GM12878 (cell line): ENCODE measurements around the gene TEDC1. TPM values are rescaled to one million over a fixed set of nuclear protein-coding genes. Genes with fewer than 3 reads are reported as not detected.

Experiments
- ATAC-seq: fragments of 200-7000 bp; cut with Tn5 transposase; 3 replicates; pipeline ENCODE4 v1.9.1; 2020; ENCODE audit warnings: mild to moderate bottlenecking, moderate library complexity
- Bru-seq: library from RNA; stranded (reverse); fragments of 400-500 nt; gene quantifications from one replicate; lab custom pipeline; 2021; lab: Mats Ljungman, UMichigan
- BruChase-seq, 2 experiments: library from RNA; stranded (reverse); fragments of 400-500 nt; gene quantifications; one replicate each; lab custom pipeline; 2021; lab: Mats Ljungman, UMichigan
- BruUV-seq: library from RNA; stranded (reverse); fragments of 400-500 nt; replicated peaks from 2 replicates; lab custom pipeline; 2021; lab: Mats Ljungman, UMichigan
- CTCF ChIA-PET: fragments of 300-600 bp; sonication (Branson Sonifier 250); formaldehyde crosslinking; extraction: SDS; loops from one replicate; lab custom pipeline; 2021; ENCODE audit warnings: inconsistent platforms; lab: Yijun Ruan, JAX
- POLR2A ChIA-PET: fragments of 350-600 bp; formaldehyde crosslinking; extraction: SDS; loops from one replicate; lab custom pipeline; 2021; ENCODE audit warnings: inconsistent platforms; lab: Charles Lee
- RAD21 ChIA-PET: fragments of 300-600 bp; sonication (Branson Sonifier 250); formaldehyde crosslinking; loops from one replicate; lab custom pipeline; 2023; ENCODE audit warnings: antibody characterized with exemption; ENCODE audit not compliant: unreplicated experiment; lab: Charles Lee
- SMC1A ChIA-PET: fragments of 300-600 bp; sonication (Branson Sonifier 250); formaldehyde crosslinking; loops from one replicate; lab custom pipeline; 2023; ENCODE audit not compliant: unreplicated experiment, uncharacterized antibody; lab: Charles Lee
- DNase-seq: peaks from one replicate; pipeline ENCODE4 v3.0.0-alpha.2; 2011; ENCODE audit warnings: low read depth, low spot score
- FAIRE-seq: peaks from 3 replicates; lab custom pipeline; 2011; peaks lifted over from hg19 to GRCh38; lab: Jason Lieb, UNC
- H2AFZ ChIP-seq: 2 replicates; pipeline ENCODE4 v1.6.0; 2011; ENCODE audit warnings: low read depth, low read length, control low read depth; ENCODE audit not compliant: control insufficient read depth
- H3K27ac ChIP-seq: 2 replicates; pipeline ENCODE4 v1.5.1; 2011; ENCODE audit warnings: control low read depth; ENCODE audit not compliant: control insufficient read depth, insufficient read depth
- H3K27me3 ChIP-seq, 2 experiments: replicated peaks in 1 of 2; 2 replicates each; pipeline versions ENCODE4 v1.6.0 to v1.6.1; 2011; ENCODE audit warnings: low read length in 1 of 2; ENCODE audit not compliant: control insufficient read depth in 2 of 2, insufficient read depth in 2 of 2
- H3K36me3 ChIP-seq, 2 experiments: 2 replicates each; pipeline ENCODE4 v1.5.1; 2011; ENCODE audit warnings: low read length in 1 of 2; ENCODE audit not compliant: control insufficient read depth in 2 of 2, insufficient read depth in 2 of 2
- H3K4me1 ChIP-seq: 2 replicates; pipeline ENCODE4 v1.6.1; 2011; ENCODE audit warnings: mild to moderate bottlenecking, low read length, moderate library complexity, mixed read lengths; ENCODE audit not compliant: control insufficient read depth, insufficient read depth
- H3K4me2 ChIP-seq: 2 replicates; pipeline ENCODE4 v1.6.0; 2011; ENCODE audit warnings: control low read depth; ENCODE audit not compliant: control insufficient read depth, insufficient read depth
- H3K4me3 ChIP-seq: fragments of 200-600 bp; sonication (generic); 2 replicates; pipeline ENCODE4 v1.5.1; 2016
- H3K79me2 ChIP-seq: 2 replicates; pipeline ENCODE4 v1.6.0; 2011; ENCODE audit warnings: low read length; ENCODE audit not compliant: control insufficient read depth, insufficient read depth
- H3K9ac ChIP-seq: 2 replicates; pipeline ENCODE4 v1.8.0; 2011; ENCODE audit warnings: low read length, control low read depth, mixed read lengths; ENCODE audit not compliant: control insufficient read depth, insufficient read depth
- H3K9me3 ChIP-seq: replicated peaks from 3 replicates; pipeline ENCODE4 v1.5.1; 2011; ENCODE audit warnings: mild to moderate bottlenecking, low read length; ENCODE audit not compliant: control insufficient read depth, insufficient read depth
- H4K20me1 ChIP-seq: 2 replicates; pipeline ENCODE4 v1.6.0; 2011; ENCODE audit not compliant: control insufficient read depth, insufficient read depth
- ATF3 ChIP-seq: IDR thresholded peaks from 2 replicates; pipeline ENCODE4 v1.6.1; 2011; ENCODE audit warnings: low read depth, mild to moderate bottlenecking, low read length, moderate library complexity, borderline replicate concordance; ENCODE audit errors: extremely low read depth
- CBFB ChIP-seq: IDR thresholded peaks from 2 replicates; pipeline ENCODE4 v1.6.1; 2016; ENCODE audit warnings: antibody characterized with exemption, low read depth
- CEBPB ChIP-seq, 2 experiments: fragments of 150-350 bp in 1 of 2; IDR thresholded peaks; 2 replicates each; pipeline ENCODE4 v1.6.1; 2012 to 2014; ENCODE audit warnings: low read depth in 2 of 2, low read length in 2 of 2, borderline replicate concordance in 1 of 2, inconsistent platforms in 1 of 2
- CHD4 ChIP-seq: fragments of 200-600 bp; sonication (generic); IDR thresholded peaks from 2 replicates; pipeline ENCODE4 v1.6.1; 2016; ENCODE audit warnings: mild to moderate bottlenecking
- CREM ChIP-seq: IDR thresholded peaks from 2 replicates; pipeline ENCODE4 v1.6.1; 2014; ENCODE audit warnings: antibody characterized with exemption, low read depth
- E4F1 ChIP-seq: fragments of 450-650 bp; IDR thresholded peaks from 2 replicates; pipeline ENCODE4 v1.6.1; 2018; ENCODE audit warnings: borderline replicate concordance, mild to moderate bottlenecking; ENCODE audit not compliant: partially characterized antibody
- GATAD2B ChIP-seq: fragments of 450-650 bp; conservative IDR thresholded peaks from 2 replicates; pipeline ENCODE4 v1.6.1; 2017; ENCODE audit warnings: low read depth, mild to moderate bottlenecking, moderate library complexity
- MXI1 ChIP-seq: fragments of 150-350 bp; IDR thresholded peaks from 2 replicates; pipeline ENCODE4 v1.6.1; 2011; ENCODE audit warnings: low read depth, mild to moderate bottlenecking, inconsistent platforms, low read length, improper control_type of control experiment
- MYC ChIP-seq: IDR thresholded peaks from 2 replicates; pipeline ENCODE4 v1.6.1; 2011; ENCODE audit warnings: mild to moderate bottlenecking, low read length, moderate library complexity, inconsistent platforms; ENCODE audit not compliant: insufficient read depth, insufficient replicate concordance, insufficient read length, severe bottlenecking
- NR2C1 ChIP-seq: fragments of 450-650 bp; IDR thresholded peaks from 2 replicates; pipeline ENCODE4 v1.6.1; 2017; ENCODE audit warnings: antibody characterized with exemption, mild to moderate bottlenecking, moderate library complexity
- POLR2A ChIP-seq: IDR thresholded peaks from 2 replicates; pipeline ENCODE4 v1.6.1; 2011; ENCODE audit warnings: low read depth, mild to moderate bottlenecking, low read length
- POLR2AphosphoS5 ChIP-seq: IDR thresholded peaks from 2 replicates; pipeline ENCODE4 v1.6.1; 2011; ENCODE audit warnings: mild to moderate bottlenecking, low read length, inconsistent platforms
- SIN3A ChIP-seq: IDR thresholded peaks from 2 replicates; pipeline ENCODE4 v1.6.1; 2012; ENCODE audit warnings: low read depth, low read length, improper control_type of control experiment
- SP1 ChIP-seq: IDR thresholded peaks from one replicate; pipeline ENCODE4 v1.6.1; 2011; ENCODE audit warnings: low read depth, low read length
- USF1 ChIP-seq: IDR thresholded peaks from 2 replicates; pipeline ENCODE4 v1.6.1; 2011; ENCODE audit warnings: borderline replicate concordance, low read depth, mild to moderate bottlenecking, moderate library complexity, mixed read lengths, low read length; ENCODE audit not compliant: insufficient read depth; ENCODE audit errors: extremely low read length
- WGBS: methylation state at CpG from one replicate; pipeline ENCODE4 v1.1.6; 2016; ENCODE audit warnings: low lambda C conversion rate; ENCODE audit not compliant: insufficient replicate concordance, insufficient coverage; ENCODE audit errors: missing lambda C conversion rate; 5-methylcytosine and 5-hydroxymethylcytosine counted together
- in situ Hi-C: fragments of 300-500 bp; cut with MboI; formaldehyde crosslinking; loops from 9 replicates; pipeline ENCODE4 v1.14.3; 2018; ENCODE audit warnings: mixed read lengths
- intact Hi-C: fragments of 100-400 bp; cut with micrococcal nuclease; formaldehyde crosslinking; loops from one replicate; pipeline ENCODE4 v1.14.2; 2022; ENCODE audit not compliant: unreplicated experiment
- long read RNA-seq, 2 experiments: library from polyadenylated mRNA; unstranded; transcript quantifications; one replicate each; pipeline ENCODE4 v2.0.0, GENCODE V29; 2019 to 2020
- polyA minus RNA-seq, 3 experiments: library from RNA; depleted of rRNA, polyadenylated mRNA; stranded (reverse); fragments of >200 nt; gene quantifications; 2 replicates each; pipeline ENCODE4 v1.2.3, GENCODE V29; 2011
- polyA plus RNA-seq, 11 experiments: library from polyadenylated mRNA; depleted of rRNA in 4 of 11; unstranded in 6 of 11; stranded (reverse) in 5 of 11; fragments of >200 nt; fragmentation: Nextera tagmentation in 4 of 11; fragmentation: Illumina TruSeq in 1 of 11; extraction: Ambion mirVana in 4 of 11; extraction: Trizol in 1 of 11; gene quantifications; 1 replicate in 1 of 11; 2 replicates in 10 of 11; pipeline versions ENCODE4 v1.2.1 to v1.2.3, GENCODE V29; 2011 to 2016; ENCODE audit warnings: inconsistent platforms in 2 of 11, missing spikeins in 2 of 11, low read depth in 1 of 11
- total RNA-seq, 4 experiments: library from RNA; depleted of rRNA in 3 of 4; stranded (reverse); fragments of >200 nt in 3 of 4; fragmentation: Illumina TruSeq in 1 of 4; extraction: Trizol in 1 of 4; gene quantifications; 2 replicates each; pipeline versions ENCODE4 v1.2.1 to v1.2.3, GENCODE V29; 2013 to 2021

Gene TEDC1
- total RNA-seq (2013; cell fraction: nucleolus; rRNA removed): 15.3 and 19.0 TPM in 2 replicates
- total RNA-seq (2014; rRNA removed) (23.0 and 25.8 TPM in 2 replicates), total RNA-seq (2014; rRNA removed; fragmentation: Illumina TruSeq; extraction: Trizol) (2.9 and 5.1 TPM in 2 replicates), total RNA-seq (2021) (30.5 and 34.2 TPM in 2 replicates), polyA plus RNA-seq (2011; rRNA removed) (1.7 and 6.0 TPM in 2 replicates), polyA plus RNA-seq (2014; fragmentation: Illumina TruSeq; extraction: Trizol) (0.10 and 0.76 TPM in 2 replicates), polyA plus RNA-seq (2014; fragmentation: Nextera tagmentation; extraction: Ambion mirVana) (1 to 10 TPM in 1 of 2 experiments, under 1 TPM in 1; 0.19 to 1.6 TPM), polyA plus RNA-seq (2014; rRNA removed) (27.8 and 32.6 TPM in 2 replicates), polyA plus RNA-seq (2016; fragmentation: Nextera tagmentation; extraction: Ambion mirVana) (10 to 100 TPM; 23.3 to 29.9 TPM), polyA minus RNA-seq (2011; rRNA and poly(A)+ RNA removed) (6.5 and 9.2 TPM in 2 replicates), Bru-seq, nascent RNA (percentile 55 among the genes with signal in this experiment), BruChase-seq, experiment 1, labeled RNA remaining after a 6-hour chase (percentile 52 among the genes with signal in this experiment), BruChase-seq, experiment 2, labeled RNA remaining after a 2-hour chase (percentile 56 among the genes with signal in this experiment)
- 1.9 TPM for polyA plus RNA-seq (2011; ENCODE audit: low read depth)
- polyA plus RNA-seq (2011; cell fraction: cytosol; rRNA removed): 8.1 and 18.8 TPM in 2 replicates
- 26.6 and 44.6 TPM in 2 replicates for polyA plus RNA-seq (2011; cell fraction: nucleus; rRNA removed)
- polyA plus RNA-seq (2012): 7.2 and 9.4 TPM in 2 replicates
- polyA minus RNA-seq (2011; cell fraction: cytosol; rRNA and poly(A)+ RNA removed): 4.4 and 5.8 TPM in 2 replicates
- 8.9 and 18.4 TPM in 2 replicates for polyA minus RNA-seq (2011; cell fraction: nucleus; rRNA and poly(A)+ RNA removed)
- long read RNA-seq, experiment 1, transcript TEDC1-204 (8 exons, 1,630 nt): major isoform, 5 of 15 reads
- long read RNA-seq, experiment 1, partial matches to known transcripts: 2 of 15 reads
- long read RNA-seq, experiment 1, other reads (novel, unspliced or antisense): 7 of 15 reads
- long read RNA-seq, experiment 2: 0 reads

- ChIA-PET RAD21 (interaction anchor here (1.5 to 2.5 kb wide), 5 partner anchors 9 to 120 kb away, joined by 4 to 74 read pairs (median 10); no protein-coding TSS in a partner anchor), SMC1A (interaction anchor here (1.4 to 2.7 kb wide), 3 partner anchors 9 to 120 kb away, joined by 4 to 39 read pairs (median 20); no protein-coding TSS in a partner anchor), POLR2A (interaction anchor here (1.7 to 2.0 kb wide), 3 partner anchors 10 to 121 kb away, joined by 4 to 23 read pairs (median 4); no protein-coding TSS in a partner anchor), CTCF (interaction anchor here (0.6 to 4.4 kb wide), 7 partner anchors 9 to 179 kb away, joined by 3 to 103 read pairs (median 8); no protein-coding TSS in a partner anchor)
- peak; percentile 100 for FAIRE-seq
- DNase-seq: peak; percentile 100
- under 1% methylated on average over 79 of the region's 94 CpGs for WGBS
- Histone ChIP-seq H3K9ac (peak within 1 kb of the TSS; percentile 77), H2AFZ (peak within 1 kb of the TSS; percentile 92), H3K4me2 (peak within 1 kb of the TSS; percentile 100), H3K4me1 (peaks cover 25% of the 10 kb centered on the region), H4K20me1 (no peaks in the 10 kb centered on the region), H3K4me3 (peak within 1 kb of the TSS; percentile 84), H3K27me3 (no peaks in the 10 kb centered on the region), H3K9me3 (no peaks in the 10 kb centered on the region), H3K36me3 (no peaks in the 10 kb centered on the region; a peak in 1 of 4 replicates), H3K79me2 (peaks cover 8% of the 10 kb centered on the region), H3K27ac (peak within 1 kb of the TSS; percentile 67)
- BruUV-seq: no TSS peak
- in situ Hi-C loops (no loop called here), intact Hi-C loops (loop anchor here (1.0 to 5.0 kb wide), 2 partner anchors 37 to 189 kb away; partner anchors contain the start of genes BRF1 and TMEM121)
- peak; percentile 82 for ATAC-seq
- TF ChIP-seq SP1 (peak; percentile 99), CREM (peak; percentile 58), CBFB (no peak), POLR2AphosphoS5 (peak; percentile 73), E4F1 (peak; percentile 95), POLR2A (peak; percentile 82), CEBPB (IDR thresholded peaks at IDR 0.05; ENCODE audit: borderline replicate concordance in 1 of 2, low read depth in 2 of 2, low read length in 2 of 2) (no peak), NR2C1 (peak; percentile 44), USF1 (no peak), GATAD2B (peak; percentile 91), MXI1 (peak; percentile 57), ATF3 (no peak), CHD4 (no peak), SIN3A (peak; percentile 99), MYC (peak; percentile 16)
These were observed at the start of gene TEDC1 for GRCh38 chr14:105490572-105491365. TSS of gene TEDC1 (plus strand) at chr14:105491246. CDS start at chr14:105491376, 130 bp downstream.
